Stimulated activated memory B cell treated with anti-CD40 and anti-IgM and Interleukin-4, amounts not matched to agents 10 μg/mL and 1 μg/mL and 100 μg/mL, for 72 hours (primary cell): ENCODE results near the gene IGFBP5.

ENCODE experiments used
- ATAC-seq: fragments of 150-1000 bp; cut with Tn5 transposase; 2 replicates; pipeline ENCODE4 v1.10.0; 2021
- H3K27ac Mint-ChIP-seq: one replicate; pipeline ENCODE4 v1.8.0; 2022; ENCODE audit warnings: mild to moderate bottlenecking, mixed read lengths
- H3K27me3 Mint-ChIP-seq: one replicate; pipeline ENCODE4 v1.8.0; 2022; ENCODE audit warnings: mixed read lengths
- H3K36me3 Mint-ChIP-seq: one replicate; pipeline ENCODE4 v1.8.0; 2022; ENCODE audit warnings: mixed read lengths
- H3K4me1 Mint-ChIP-seq: one replicate; pipeline ENCODE4 v1.8.0; 2022; ENCODE audit warnings: mixed read lengths
- H3K4me3 Mint-ChIP-seq: one replicate; pipeline ENCODE4 v1.8.0; 2022; ENCODE audit warnings: mild to moderate bottlenecking, moderate library complexity, mixed read lengths
- H3K9me3 Mint-ChIP-seq: one replicate; pipeline ENCODE4 v1.8.0; 2022; ENCODE audit warnings: mixed read lengths

IGFBP5 gene

GRCh38 chr2:216698293-216698692, 2.9 kb upstream of the IGFBP5 start:
- no peaks in the 10 kb centered on the region for H3K9me3 Mint-ChIP-seq

GRCh38 chr2:216696751-216697560, 1.6 kb upstream of the IGFBP5 start:
- peaks cover 61% of the 10 kb centered on the region for H3K27me3 Mint-ChIP-seq
- H3K9me3 Mint-ChIP-seq, result no peaks in the 10 kb centered on the region
- no peak overlapping the region for H3K4me3 Mint-ChIP-seq
- ATAC-seq, result no peak
- H3K36me3 Mint-ChIP-seq, result no peaks in the 10 kb centered on the region
- H3K4me1 Mint-ChIP-seq, result peaks cover 27% of the 10 kb centered on the region
- H3K27ac Mint-ChIP-seq, result no peak overlapping the region

More at GRCh38 chr2:216698293-216698692, 2.9 kb upstream of the IGFBP5 start:
- H3K27ac Mint-ChIP-seq, result no peak overlapping the region
- H3K36me3 Mint-ChIP-seq, result no peaks in the 10 kb centered on the region
- peaks cover 55% of the 10 kb centered on the region for H3K27me3 Mint-ChIP-seq
- no peak for ATAC-seq
- H3K4me3 Mint-ChIP-seq, result no peak overlapping the region
- H3K4me1 Mint-ChIP-seq, result peaks cover 17% of the 10 kb centered on the region

- ATAC-seq, result no peak
- no peak overlapping the region for H3K4me3 Mint-ChIP-seq
- H3K27me3 Mint-ChIP-seq, result peaks cover 67% of the 10 kb centered on the region
Observed at GRCh38 chr2:216696321-216696720, 972 bp upstream of the IGFBP5 start.

GRCh38 chr2:216694826-216695217, 527 bp downstream of the IGFBP5 start:
- H3K4me1 Mint-ChIP-seq, result peaks cover 35% of the 10 kb centered on the region
- no peak overlapping the region for H3K27ac Mint-ChIP-seq
- ATAC-seq, result no peak
- no peak overlapping the region for H3K4me3 Mint-ChIP-seq
- no peaks in the 10 kb centered on the region for H3K36me3 Mint-ChIP-seq
- H3K27me3 Mint-ChIP-seq, result peaks cover 81% of the 10 kb centered on the region
- no peaks in the 10 kb centered on the region for H3K9me3 Mint-ChIP-seq

More at GRCh38 chr2:216696321-216696720, 972 bp upstream of the IGFBP5 start:
- H3K4me1 Mint-ChIP-seq, result peaks cover 32% of the 10 kb centered on the region
- no peak overlapping the region for H3K27ac Mint-ChIP-seq
- H3K36me3 Mint-ChIP-seq, result no peaks in the 10 kb centered on the region
- H3K9me3 Mint-ChIP-seq, result no peaks in the 10 kb centered on the region

- ATAC-seq, result no peak
- Mint-ChIP-seq H3K36me3 (no peaks in the 10 kb centered on the region), H3K4me3 (peak overlapping the region; percentile 12), H3K27me3 (peaks cover 87% of the 10 kb centered on the region), H3K4me1 (peaks cover 35% of the 10 kb centered on the region), H3K9me3 (no peaks in the 10 kb centered on the region), H3K27ac (no peak overlapping the region)
Observed at GRCh38 chr2:216694082-216694825, 1.1 kb downstream of the IGFBP5 start.

GRCh38 chr2:216693414-216694080, 1.8 kb downstream of the IGFBP5 start:
- H3K36me3 Mint-ChIP-seq, result no peaks in the 10 kb centered on the region
- H3K4me1 Mint-ChIP-seq, result peaks cover 35% of the 10 kb centered on the region
- H3K27ac Mint-ChIP-seq, result no peak overlapping the region
- no peaks in the 10 kb centered on the region for H3K9me3 Mint-ChIP-seq
- peaks cover 94% of the 10 kb centered on the region for H3K27me3 Mint-ChIP-seq
- peak overlapping the region; percentile 25 for H3K4me3 Mint-ChIP-seq
- ATAC-seq, result no peak

GRCh38 chr2:216692636-216693413, 2.5 kb downstream of the IGFBP5 start:
- Mint-ChIP-seq H3K27ac (no peak overlapping the region), H3K27me3 (peaks cover 92% of the 10 kb centered on the region)

GRCh38 chr2:216690853-216691741, 4.3 kb downstream of the IGFBP5 start:
- no peak for ATAC-seq
- Mint-ChIP-seq H3K4me3 (no peak overlapping the region), H3K9me3 (no peaks in the 10 kb centered on the region), H3K27ac (no peak overlapping the region), H3K27me3 (peaks cover 87% of the 10 kb centered on the region), H3K36me3 (no peaks in the 10 kb centered on the region), H3K4me1 (peaks cover 35% of the 10 kb centered on the region)

More at GRCh38 chr2:216692636-216693413, 2.5 kb downstream of the IGFBP5 start:
- no peaks in the 10 kb centered on the region for H3K36me3 Mint-ChIP-seq
- peak overlapping the region; percentile 69 for H3K4me3 Mint-ChIP-seq
- H3K9me3 Mint-ChIP-seq, result no peaks in the 10 kb centered on the region
- no peak for ATAC-seq
- peaks cover 35% of the 10 kb centered on the region for H3K4me1 Mint-ChIP-seq

- peaks cover 35% of the 10 kb centered on the region for H3K4me1 Mint-ChIP-seq
Observed at GRCh38 chr2:216690456-216690852, 4.9 kb downstream of the IGFBP5 start.

GRCh38 chr2:216689397-216689796, 6.0 kb downstream of the IGFBP5 start:
- no peak for ATAC-seq
- Mint-ChIP-seq H3K9me3 (no peaks in the 10 kb centered on the region), H3K36me3 (no peaks in the 10 kb centered on the region), H3K27ac (no peak overlapping the region), H3K4me1 (peaks cover 28% of the 10 kb centered on the region), H3K27me3 (peaks cover 85% of the 10 kb centered on the region), H3K4me3 (no peak overlapping the region)

More at GRCh38 chr2:216690456-216690852, 4.9 kb downstream of the IGFBP5 start:
- ATAC-seq, result no peak
- Mint-ChIP-seq H3K27me3 (peaks cover 87% of the 10 kb centered on the region), H3K9me3 (no peaks in the 10 kb centered on the region), H3K4me3 (no peak overlapping the region), H3K36me3 (no peaks in the 10 kb centered on the region), H3K27ac (no peak overlapping the region)

GRCh38 chr2:216688731-216689340, 6.5 kb downstream of the IGFBP5 start:
- peaks cover 23% of the 10 kb centered on the region for H3K4me1 Mint-ChIP-seq

GRCh38 chr2:216687646-216688045, 7.7 kb downstream of the IGFBP5 start:
- Mint-ChIP-seq H3K9me3 (no peaks in the 10 kb centered on the region), H3K4me1 (peaks cover 15% of the 10 kb centered on the region), H3K4me3 (no peak overlapping the region), H3K27ac (no peak overlapping the region), H3K36me3 (no peaks in the 10 kb centered on the region), H3K27me3 (peaks cover 87% of the 10 kb centered on the region)
- ATAC-seq, result no peak

More at GRCh38 chr2:216688731-216689340, 6.5 kb downstream of the IGFBP5 start:
- Mint-ChIP-seq H3K9me3 (no peaks in the 10 kb centered on the region), H3K27ac (no peak overlapping the region), H3K27me3 (peaks cover 85% of the 10 kb centered on the region), H3K36me3 (no peaks in the 10 kb centered on the region), H3K4me3 (no peak overlapping the region)
- ATAC-seq, result no peak

GRCh38 chr2:216687111-216687510, 8.2 kb downstream of the IGFBP5 start:
- Mint-ChIP-seq H3K4me3 (no peak overlapping the region), H3K36me3 (no peaks in the 10 kb centered on the region), H3K4me1 (peaks cover 10% of the 10 kb centered on the region), H3K27ac (no peak overlapping the region), H3K9me3 (no peaks in the 10 kb centered on the region), H3K27me3 (peaks cover 87% of the 10 kb centered on the region)
- no peak for ATAC-seq
